Left hindlimb (tissue), 1 donor: ENCODE results near the gene RAPGEF4.
A peak's percentile ranks its signal among the peaks of the same experiment; 100 is the strongest.

Experiments
- DNase-seq: peaks from one replicate; pipeline ENCODE4 v3.0.0-alpha.2; 2018

The RAPGEF4 gene

DNA sequence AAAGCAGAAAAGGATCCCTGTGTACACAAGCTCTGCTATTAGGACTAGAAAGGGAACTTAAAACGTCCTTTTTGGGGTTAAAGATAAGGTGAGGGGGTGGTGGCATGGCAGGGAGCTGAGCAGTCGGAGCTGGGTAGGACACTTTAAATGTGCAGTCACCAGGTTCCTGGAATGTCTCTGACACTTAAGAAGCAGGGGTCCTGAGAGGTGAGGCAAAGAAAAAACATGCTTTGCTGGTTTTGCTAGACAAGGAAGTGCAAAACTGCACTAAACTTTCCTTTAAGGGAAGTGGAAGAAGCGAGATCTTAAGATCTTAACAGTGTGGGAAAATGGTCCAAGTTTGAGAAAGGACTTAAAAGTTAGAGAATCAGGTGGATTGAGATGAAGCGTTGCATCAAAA, 240.5 kb downstream of the RAPGEF4 start:
- DNase-seq, result no peak

GRCh38 chr2:172976816-172977215, 241.2 kb downstream of the RAPGEF4 start:
- DNase-seq, result no peak

DNA sequence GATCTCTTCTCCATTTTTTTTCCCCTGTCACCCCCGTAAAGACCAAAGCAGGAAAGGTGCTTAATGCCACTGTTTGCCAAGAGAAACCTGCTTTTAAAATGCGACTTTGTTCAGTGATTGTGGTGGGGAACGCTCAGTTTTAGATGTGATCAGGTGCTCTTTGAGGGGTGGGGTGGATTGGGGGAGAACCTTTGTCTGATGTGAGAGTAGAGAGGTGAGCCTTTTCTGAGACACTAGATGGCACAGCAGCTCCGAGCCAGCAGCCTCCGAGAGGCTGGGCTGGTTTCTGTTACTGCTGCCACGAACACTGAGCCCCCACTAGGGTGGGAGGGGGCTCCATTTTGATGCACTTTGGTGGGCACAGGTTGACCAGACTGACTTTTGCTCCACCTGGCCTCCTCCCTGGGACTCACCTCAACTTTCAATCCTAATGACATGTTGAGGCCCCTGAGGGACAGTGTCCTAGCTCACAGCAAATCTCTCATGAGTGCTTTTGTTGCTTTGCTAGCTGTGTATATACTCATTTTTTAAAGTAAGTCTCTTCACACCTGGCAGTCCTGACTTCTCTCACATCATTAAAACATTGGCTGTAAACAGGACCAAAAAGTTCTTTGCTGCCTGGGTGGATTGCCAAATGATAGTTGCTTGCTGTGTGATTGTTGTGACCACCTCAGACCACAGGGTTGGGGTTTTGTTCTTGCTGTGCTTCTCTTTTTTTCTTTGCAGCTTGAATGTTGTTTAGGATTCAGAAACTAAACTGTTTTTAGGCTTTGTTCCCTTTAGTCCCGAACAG, 241.8 kb downstream of the RAPGEF4 start:
- no peak for DNase-seq

- no peak for DNase-seq
These were observed 242.4 kb downstream of the RAPGEF4 start for GRCh38 chr2:172978063-172978383.

DNA sequence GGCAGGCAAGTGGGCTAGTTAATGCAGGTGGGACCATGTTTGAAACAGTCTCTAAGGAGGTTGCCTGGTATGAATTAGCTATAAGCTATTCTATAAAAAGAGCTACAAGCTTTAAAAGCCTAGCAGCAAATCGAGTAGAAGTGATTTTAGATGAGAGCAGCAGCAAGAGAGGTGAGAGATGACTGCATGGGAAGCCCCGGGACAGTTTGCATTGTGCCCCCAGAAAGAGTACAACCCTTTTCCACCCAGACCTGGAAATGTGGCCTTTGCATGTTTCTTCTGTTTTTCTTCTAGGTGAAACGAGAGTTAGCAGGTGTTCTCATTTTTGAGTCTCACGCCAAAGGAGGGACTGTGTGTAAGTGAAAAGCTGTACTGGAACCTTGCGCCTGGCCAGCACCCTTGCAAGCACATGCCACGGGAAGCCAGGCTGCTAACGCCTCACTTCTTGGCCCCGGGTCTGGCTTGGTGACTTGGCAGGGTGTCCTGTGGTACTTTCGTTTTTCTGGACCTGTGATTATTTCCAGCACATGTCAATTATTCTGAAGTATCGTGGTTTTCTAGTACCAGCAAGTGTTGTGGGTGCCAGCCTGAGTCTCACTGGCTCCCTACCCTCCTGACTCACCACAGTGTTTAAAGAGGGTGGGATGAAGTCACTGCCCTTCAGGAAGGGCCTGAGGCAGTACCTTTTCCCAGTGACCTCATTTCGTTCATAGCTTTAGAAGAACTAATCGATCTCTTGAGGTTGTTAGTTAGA, 249.7 kb downstream of the RAPGEF4 start:
- peak; percentile 59 for DNase-seq

DNA sequence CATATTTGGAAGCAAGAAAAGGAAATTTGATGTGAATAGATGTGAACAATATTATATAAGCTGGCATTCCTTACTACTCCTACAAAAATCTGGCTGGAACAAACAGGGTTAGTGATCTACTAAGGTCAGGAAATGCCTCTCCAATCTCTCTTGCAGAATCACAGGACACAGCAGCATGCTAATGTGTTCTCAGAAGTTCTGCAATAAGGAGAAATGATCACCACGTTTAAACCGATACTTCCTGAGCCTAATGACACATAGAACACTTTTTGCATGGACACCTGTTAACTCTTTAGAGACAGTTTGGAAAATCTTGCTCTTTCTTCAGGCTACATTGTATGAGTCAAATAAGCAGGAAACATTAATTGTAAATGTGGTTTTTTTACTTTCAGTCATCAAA, 250.4 kb downstream of the RAPGEF4 start:
- DNase-seq, result no peak

DNA sequence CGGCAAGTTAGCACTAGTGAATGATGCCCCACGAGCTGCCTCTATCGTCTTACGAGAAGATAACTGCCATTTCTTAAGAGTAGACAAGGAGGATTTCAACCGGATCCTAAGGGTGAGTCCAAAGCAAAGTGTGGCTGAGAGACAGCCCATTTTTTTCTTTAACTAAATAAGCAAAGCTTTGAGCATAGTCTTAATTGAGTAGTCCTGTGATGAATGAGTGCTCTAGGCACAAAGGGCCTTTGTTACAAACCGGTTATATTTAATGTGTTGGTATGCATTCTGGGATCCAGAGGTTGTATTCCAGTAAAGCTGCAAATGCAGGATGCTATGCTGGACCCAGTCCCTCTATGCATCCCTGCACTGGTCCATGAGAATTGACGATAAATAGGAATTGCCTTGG, 253.1 kb downstream of the RAPGEF4 start:
- no peak for DNase-seq

DNA sequence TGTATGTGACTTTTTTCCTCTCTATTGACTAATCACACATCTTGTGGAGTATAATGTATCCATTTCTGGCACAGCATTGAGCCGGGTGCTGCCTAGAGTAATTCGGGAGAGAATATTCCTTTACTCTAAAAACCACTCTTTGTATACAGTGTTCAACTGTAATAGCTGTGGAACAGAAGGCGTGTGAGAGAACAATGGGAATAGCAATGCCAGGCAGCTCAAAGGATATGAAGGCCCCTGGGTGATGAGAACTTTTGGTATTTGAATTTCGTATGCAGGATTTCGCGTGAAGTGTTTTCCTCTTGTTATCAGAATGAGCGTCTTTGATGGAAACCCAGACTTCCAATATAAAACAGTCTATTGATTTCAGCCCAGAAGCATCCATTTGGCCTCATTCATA, 255.4 kb downstream of the RAPGEF4 start:
- no peak for DNase-seq

DNA sequence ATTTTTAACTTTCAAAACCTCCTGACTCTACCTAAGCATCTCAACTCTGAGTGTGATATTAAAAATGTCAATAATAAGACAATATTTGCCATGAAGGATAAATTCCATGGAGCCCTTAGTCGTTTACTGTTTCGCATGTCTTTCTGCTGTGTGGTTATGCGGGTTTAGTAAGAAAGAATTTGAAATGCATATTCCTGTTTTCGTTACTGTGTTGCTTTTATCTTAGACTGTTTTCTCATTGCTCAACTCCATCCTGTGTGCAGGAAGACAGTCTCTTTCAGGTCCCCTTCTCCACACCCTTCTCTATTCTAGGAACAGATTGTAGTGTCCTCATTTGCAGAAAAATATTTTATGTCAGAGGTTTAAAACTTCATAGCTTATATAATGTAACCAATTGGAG, 257.5 kb downstream of the RAPGEF4 start:
- no peak for DNase-seq

DNA sequence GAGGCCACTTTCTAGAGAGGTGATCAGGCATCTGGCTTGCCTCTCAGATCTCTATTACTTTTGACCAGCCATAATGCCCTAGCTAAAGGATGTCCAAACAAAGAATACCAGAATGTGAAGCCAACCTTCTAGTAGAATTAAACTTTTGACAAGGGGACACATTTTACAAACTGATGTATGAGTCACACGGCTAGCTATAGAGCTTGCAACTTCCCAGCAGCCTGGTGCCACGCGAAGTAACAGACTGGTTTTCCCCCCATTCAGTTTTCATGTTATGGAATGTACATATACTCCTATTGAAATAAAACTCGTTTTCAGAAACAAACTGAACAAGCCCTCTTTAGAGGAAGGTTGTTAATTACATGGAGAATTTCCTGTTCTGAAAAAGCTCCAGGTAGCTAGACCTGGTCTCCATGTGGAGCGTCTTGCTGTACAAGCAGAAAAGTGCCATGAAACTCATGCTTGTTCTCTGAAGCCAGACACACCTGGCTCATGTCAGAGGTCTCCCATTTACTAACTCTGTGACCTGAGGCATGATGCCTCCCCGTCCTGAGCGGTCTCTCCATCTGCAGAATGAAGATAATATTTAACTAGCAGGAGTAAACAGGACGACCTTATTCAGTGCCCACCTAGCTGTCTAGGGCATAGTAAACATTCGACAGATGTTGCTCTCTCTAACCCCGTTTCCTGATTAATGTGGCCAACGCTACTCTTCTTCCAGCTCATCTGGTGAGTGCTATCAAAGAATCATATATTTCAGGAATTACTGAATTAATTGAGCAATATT, 258.5 kb downstream of the RAPGEF4 start:
- no peak for DNase-seq

GRCh38 chr2:172994864-172995263, 259.2 kb downstream of the RAPGEF4 start:
- no peak for DNase-seq

DNA sequence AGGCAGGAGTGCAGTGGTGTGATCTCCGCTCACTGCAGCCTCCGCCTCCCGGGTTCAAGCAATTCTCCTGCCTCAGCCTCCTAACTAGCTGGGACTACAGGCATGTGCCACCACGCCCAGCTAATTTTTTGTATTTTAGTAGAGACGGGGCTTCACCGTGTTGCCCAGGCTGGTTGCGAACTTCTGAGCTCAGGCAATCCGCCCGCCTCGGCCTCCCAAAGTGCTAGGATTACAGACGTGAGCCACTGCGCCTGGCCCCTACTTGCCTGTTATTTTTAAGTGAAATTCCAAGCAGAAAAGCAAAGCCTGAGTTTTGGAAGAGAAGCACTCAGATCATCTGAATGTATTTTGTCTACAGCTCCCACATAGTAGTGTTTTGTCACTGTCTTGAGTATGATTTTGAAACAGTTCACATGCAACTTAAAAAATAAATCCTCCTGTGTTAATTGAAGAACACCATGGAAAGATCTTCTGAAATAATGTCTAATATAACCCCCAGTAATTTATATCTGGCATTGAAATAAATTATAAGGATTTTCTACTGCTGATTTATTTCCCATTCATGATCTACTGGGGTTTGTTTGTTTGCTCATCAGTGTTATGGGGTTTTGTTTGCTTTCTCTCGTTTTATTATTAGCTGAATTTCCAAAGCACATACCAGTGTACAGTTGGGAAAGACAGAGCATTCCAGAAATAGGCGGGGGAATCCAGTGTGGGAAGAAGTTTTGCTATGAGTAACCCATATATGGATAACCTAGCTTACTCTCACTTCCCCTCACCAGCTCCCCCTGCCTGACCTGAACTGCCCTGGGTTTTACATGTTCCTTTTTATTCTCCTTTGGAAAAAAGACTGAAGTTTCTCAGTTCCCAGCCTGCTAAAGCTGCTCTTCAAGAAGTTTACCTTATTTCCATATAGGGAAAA, 259.9 kb downstream of the RAPGEF4 start:
- peak; percentile 65 for DNase-seq

- DNase-seq, result no peak
These were observed 260.8 kb downstream of the RAPGEF4 start for GRCh38 chr2:172996387-172996961.

DNA sequence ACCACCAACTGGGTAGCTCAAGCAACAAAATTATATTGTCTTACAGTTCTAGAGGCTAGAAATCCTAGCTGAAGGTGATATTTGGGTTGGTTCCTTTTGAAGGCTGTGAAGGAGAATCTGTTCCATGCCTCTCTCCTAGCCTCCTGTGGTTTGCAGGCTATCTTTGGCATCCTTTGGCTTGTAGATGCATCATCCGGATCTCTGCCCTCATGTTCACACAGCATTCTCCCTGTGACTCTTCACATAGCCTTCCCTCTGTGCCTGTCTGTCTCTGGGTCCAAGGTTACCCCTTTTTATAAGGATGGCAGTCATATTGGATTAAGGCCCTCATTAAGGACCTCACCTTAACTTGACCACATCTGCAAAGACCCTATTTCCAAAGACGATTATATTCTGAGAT, 261.4 kb downstream of the RAPGEF4 start:
- no peak for DNase-seq

DNA sequence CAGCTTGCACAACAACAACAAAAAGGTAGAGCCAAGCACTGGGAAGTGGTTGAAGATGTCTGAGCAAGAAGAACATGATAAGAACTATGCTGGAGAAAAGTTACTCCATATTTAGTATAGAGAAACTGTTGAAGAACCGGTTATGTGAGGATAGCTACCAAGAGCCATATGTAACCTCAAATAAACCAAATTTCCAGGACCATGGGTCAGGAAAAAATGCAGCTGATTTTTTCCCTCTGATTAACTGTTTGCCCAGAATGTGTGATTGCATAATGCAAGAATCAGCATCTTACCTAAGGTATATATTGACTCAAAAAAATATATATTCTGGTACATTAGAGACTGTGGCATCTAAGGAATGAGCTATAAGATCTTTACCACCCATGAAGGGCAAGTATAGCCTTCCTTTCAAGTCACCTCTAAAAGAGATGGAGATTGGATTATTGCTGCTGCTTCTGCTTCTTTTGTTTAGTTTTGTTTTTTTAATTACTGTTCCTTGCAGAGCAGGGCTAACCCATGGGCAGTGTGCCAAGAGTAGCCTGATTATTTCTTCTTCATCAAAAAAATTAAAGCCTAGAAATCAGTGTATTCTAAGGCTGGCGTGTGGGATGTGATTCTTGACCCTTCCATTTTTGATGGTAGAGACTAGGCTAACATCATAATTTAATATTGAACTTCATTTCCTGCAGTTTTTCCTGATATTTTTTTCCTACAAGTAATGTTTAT, 263.1 kb downstream of the RAPGEF4 start:
- DNase-seq, result no peak

GRCh38 chr2:172999641-173000386, 264.2 kb downstream of the RAPGEF4 start:
- DNase-seq, result no peak

DNA sequence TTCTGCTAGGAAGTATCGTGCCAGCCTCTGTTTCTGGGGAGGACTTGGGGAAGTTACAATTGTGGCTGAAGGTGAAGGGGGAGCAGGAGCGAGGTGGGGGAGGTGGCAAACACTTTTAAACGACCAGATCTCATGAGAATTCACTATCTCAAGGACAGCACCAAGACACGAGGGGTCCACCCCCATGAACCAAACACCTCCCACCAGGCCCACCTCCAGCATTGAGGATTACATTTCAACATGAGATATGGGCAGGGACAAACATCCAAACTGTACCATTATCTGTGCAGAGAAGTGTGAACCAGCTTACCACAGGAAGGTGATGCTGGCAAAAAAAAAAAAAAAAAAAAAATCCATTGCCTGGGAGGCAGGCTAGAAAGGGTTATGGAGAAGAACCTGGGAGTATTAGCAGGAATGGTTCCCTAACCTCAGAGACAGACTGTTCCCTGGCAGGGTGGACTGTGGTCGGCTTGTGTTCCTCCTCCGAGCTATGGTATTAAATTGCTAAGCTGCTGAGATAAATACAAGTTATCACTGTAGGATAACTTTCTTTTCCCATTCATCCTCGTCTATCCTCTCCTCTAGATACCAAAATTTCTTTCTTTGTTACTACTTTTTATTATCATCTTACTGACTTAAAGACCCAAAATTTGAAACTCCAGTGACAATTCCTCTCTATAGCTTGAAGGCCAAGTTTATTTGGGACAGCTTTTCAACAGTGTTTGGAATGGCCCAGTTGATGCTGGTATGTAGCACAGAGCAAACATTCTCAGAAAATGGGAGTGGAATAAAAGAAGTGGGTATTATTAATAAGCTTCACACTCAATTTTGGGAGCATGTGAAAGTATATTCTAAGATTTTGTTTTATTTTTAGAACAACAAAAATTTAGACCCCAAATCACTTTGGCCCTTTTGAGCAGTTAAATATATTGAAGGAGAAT, 266.3 kb downstream of the RAPGEF4 start:
- no peak for DNase-seq

DNA sequence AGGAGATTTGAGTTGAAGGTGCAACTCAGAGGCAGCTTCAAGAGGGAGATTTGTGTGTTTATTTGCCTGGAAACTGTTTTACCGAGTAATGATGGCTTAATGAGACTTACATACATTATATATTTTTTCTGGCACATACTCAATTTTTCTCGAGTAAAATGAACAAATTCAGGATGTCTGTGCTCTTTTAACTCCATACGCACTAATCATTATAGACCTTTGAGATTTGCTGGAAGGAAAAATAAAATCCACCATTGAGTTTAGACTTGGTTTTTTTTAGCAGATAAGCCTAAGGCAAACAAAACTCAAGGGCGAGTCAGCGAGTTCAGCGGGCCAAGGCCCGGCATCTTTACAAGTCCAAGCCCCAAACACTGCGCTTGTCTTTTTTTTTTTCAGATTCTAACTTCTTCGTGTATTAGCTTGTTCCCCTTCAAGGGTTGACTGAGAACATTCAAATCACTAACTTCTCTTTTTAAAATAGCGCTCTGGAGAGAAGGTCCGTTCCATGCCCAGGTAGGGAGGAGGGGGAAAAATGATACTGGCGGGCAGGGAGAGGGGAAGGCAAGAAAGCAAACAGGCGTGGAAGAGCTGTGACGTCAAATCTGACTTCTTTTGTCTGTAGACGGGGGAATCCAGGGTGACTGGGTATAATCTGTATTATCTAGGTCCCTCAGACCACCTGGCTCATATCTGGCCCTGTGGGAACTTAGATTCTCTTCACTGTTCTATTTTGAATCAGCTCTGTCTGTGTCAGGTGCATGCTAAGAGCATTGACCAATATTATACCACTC, 267.3 kb downstream of the RAPGEF4 start:
- DNase-seq, result no peak

DNA sequence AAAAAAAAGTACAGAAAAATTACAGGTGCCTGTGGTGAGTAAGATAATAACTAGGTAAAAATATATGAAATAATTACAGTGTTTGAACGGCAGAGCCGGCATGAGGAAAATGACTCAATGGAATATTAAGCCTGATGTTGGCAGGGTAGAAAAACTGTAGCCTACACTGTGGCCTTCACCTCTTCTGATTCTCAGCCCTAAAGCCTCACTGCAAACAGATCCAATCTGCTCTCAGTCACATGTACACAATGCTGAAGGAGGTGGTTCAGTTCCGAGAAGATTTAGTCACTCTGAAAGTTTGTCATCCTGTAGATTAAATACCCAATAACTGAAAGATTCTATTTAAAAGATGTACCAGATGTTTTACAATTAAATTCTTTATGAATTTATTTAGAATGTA, 273.1 kb downstream of the RAPGEF4 start:
- DNase-seq, result no peak
